GM21447 (cell line): ENCODE measurements around the gene EFCAB8.
"Not testable (repeated sequence)": the region's sequence is repeated elsewhere in the genome, so short reads cannot be mapped to it uniquely, and the experiment has no call there.

Experiments
- ATAC-seq: cut with Tn5 transposase; IDR thresholded peaks from one replicate; pipeline ENCODE4 v1.9.1; 2021; ENCODE audit not compliant: unreplicated experiment

Gene EFCAB8

GRCh38 chr20:32970973-32971300, 112.2 kb downstream of the EFCAB8 start:
- no peak for ATAC-seq

GRCh38 chr20:32971703-32972161, 113.0 kb downstream of the EFCAB8 start:
- no peak for ATAC-seq

- ATAC-seq = peak; percentile 90
These were observed 113.7 kb downstream of the EFCAB8 start for GRCh38 chr20:32972181-32973076.

GRCh38 chr20:32973077-32973717, 114.5 kb downstream of the EFCAB8 start:
- no peak for ATAC-seq

DNA sequence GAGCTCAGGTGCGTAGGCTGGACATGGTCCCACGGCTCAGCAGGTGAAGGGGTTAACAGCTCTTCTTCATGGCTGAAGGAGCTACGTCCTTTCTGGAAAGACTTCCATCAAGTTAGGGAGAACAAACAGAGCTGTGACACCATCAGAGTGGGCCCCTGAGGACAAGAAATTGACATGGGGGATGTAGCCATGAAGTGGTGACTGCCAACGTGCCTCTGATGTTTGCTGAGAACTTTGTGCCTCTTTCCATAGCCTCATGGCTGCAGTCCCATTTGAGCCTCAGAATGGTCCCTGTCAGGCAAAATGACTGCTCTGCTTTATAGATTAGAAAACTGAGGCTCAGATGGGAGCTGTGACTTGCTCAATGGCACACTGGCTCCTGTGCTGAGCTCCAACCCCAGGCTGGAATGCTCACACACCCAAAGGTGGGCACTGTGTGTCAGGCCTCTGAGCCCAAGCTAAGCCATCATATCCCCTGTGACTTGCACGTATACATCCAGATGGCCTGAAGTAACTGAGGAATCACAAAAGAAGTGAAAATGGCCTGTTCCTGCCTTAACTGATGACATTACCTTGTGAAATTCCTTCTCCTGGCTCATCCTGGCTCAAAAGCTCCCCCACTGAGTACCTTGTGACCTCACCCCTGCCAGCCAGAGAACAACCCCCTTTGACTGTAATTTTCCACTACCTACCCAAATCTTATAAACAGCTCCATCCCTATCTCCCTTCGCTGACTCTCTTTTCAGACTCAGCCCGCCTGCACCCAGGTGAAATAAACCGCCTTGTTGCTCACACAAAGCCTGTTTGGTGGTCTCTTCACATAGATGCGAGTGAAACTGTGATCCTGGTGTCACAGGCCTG, 115.7 kb downstream of the EFCAB8 start:
- ATAC-seq = not testable (repeated sequence)

- not testable (repeated sequence) for ATAC-seq
These were observed 116.4 kb downstream of the EFCAB8 start for GRCh38 chr20:32975121-32975520.

DNA sequence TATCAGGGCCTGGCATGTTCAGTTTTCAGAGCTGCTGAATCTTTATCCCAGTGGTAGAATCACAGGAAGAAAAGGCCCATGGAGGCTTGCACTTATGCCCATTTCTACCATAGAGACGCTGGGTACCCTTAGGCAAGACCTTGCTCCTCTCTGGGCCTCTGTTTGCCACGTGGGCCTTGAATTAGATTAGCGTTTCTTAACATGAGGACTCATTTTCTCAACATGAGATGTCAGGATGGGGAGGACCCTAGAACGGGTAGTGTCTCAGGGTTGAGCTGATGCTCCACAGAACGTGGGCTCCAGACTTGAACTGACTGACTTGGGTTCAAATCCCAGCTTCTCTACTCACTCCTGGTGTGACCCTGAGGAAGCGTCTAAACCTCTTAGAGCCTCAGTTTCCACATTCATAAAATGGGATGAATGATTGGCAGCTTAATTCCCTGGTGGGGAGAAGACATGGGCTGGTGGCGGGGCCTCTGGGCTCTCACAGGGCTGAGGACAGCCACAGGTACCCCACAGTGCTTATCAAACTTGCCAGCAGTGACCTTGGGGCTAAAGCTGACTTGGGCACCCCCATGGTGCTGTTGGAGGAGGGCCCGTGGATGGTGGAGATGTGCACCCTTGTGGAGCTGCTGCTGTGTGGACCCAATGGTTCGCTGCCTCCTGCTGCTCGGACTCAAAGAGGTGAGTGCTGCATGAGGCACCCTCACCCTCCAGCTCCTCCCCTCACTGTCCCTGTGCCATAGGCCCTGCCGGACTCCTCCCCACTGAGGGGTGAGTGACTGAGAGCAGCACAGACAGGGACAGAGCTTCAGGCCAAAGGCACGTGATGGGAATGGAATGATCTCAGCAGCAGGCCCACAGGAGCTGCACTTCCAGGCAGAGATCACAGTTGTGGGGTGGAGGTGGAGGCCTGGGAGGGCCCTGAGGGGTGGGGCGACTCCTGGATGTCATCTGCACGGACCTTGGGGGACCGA, 117.3 kb downstream of the EFCAB8 start:
- ATAC-seq = no peak

DNA sequence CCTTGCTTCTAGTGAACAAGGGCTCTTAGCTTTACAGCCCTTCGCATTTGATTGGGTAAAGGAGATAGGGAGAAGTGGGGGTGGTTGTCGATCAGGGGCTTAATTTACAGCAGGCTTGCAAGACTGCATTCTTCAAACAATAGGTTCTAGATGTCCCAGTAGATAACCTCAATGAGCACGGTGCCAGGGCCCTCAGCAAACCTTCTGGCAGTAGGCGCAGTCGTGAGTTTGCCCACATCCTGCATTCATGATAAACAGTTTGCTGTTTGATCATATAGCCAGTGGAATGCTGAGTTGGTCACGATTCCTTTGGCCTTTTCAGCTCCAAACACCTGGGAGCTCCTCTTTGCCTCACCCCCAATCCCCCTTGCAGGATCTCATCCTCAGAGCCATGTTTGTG, 118.0 kb downstream of the EFCAB8 start:
- no peak for ATAC-seq

GRCh38 chr20:32977281-32978008, 118.7 kb downstream of the EFCAB8 start:
- ATAC-seq = no peak

GRCh38 chr20:32978009-32978335, 119.2 kb downstream of the EFCAB8 start:
- ATAC-seq = no peak

DNA sequence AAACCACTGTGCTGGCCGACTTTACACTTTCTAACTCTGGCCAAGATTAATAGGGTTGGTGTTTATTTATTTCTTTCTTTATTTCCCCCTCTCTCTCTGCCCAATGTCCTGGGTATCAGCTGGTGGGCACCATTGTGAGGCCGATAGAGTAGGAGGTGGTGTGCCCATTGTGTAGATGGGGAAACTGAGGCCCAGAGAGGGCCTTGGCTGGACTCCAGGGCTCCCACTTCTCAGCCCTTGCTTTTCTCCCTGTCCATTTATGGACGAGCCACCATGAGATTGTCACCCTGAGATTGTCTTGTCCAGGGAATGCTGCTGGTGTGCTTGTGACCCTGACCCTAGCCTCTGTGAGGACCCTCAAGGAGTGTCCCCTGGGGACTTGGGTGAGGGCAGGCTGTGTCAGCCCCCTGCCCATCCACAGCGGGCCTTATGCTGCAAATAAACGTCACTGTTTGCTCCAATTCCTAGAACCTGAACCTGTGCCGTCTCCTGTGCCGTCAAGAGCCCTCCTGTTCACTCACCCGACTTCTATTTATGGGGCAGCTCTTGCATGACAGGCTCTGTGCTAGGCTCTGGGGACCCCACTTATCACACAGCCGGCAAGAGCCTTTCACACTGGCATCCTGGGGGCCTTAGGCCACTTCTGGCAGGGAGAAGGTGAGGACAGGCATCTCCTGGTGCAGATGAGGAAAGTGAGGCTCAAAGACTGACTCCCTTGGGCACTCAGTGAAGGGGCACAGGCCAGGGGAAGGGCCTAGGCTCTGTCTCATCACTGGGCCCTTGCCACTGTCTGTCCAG, 120.7 kb downstream of the EFCAB8 start:
- no peak for ATAC-seq

DNA sequence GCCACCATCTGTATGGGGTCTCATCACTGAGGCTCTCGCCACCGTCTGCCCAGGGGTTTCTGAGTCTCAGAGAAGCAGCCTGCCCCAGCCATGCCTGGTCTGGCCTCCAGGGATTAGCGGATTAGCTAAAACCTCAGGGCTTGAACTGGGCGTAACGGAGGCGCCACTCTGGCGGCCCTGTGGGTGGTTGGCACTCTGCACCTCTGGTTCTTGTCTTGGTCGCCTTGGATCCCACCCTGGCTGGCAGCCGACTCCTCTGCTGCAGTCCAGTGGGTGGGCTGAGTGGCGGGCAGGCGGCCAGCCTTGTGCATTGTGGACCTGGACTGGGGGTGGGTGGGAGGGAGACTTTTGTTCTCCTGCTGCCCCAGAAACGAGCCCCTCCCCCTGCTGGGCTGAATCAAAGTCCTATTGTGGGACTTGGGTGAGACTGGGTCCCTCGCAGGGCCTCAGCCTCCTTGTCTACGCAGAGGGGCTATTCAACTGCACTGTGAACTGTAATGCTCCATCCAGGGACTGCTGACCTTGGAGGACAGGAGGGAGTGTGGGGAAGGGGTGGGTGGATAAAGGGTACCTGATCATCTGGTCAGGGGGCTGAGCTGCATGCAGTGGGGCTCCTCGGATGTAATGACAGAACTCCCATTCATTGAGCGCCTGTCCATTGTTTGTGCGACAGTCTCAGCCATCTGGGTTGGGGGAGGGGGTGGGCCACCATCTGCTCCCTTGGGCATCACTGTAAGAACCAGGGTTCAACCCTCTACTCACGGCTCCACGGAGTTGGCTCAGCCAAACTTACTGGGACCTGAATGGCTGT, 121.6 kb downstream of the EFCAB8 start:
- no peak for ATAC-seq

DNA sequence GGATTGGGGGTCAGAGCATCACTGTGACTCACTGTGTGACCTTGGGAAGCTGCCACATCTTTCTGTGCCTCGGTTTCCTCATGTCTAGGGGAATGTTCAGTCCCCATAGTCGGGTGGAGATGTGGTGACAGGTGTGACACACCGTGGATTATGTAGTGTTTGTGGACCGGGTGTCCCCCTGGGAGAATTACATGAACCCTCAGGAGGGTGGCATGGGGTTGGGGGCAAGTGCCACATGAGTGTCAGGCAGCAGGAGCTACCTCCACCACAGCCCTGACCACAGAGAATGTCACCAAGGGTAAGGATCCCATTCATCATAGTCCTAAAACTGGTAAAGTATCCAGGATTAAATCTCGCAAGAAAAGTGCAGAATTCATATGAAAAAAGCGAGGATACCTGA, 122.3 kb downstream of the EFCAB8 start:
- no peak for ATAC-seq

- no peak for ATAC-seq
These were observed 124.1 kb downstream of the EFCAB8 start for GRCh38 chr20:32982617-32983458.

- no peak for ATAC-seq
These were observed 124.9 kb downstream of the EFCAB8 start for GRCh38 chr20:32983459-32984112.

DNA sequence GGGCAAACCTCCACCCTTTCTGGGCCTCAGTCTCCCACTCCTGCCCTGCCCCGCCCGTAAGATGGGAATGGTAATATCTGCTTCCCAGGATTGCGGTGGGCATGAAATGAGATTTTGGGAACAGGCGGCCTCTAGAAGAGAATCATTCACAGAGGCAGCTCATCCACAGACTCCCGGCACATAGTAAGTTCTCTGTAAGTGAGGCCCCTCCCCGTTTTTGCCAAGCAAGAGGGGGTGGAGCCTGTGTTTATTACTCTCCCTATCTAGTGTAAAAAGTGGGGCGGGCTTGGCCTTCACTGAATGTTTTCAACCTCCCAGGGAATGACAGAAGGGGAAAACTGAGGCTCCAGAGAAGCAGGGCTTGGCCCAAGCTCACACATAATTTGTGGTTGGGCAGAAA, 125.5 kb downstream of the EFCAB8 start:
- ATAC-seq = no peak
